Testis (tissue), 3 donors: ENCODE measurements around the gene PYY. TPM values are rescaled to one million over a fixed set of nuclear protein-coding genes. Genes with fewer than 3 reads are reported as not detected.

Source experiments
- DNase-seq: peaks from one replicate; pipeline ENCODE4 v3.0.0-alpha.2; 2019
- H3K27ac ChIP-seq, 2 donors: fragments of 200-600 bp; sonication (generic); one replicate each; pipeline ENCODE4 v1.5.1; 2019
- H3K27me3 ChIP-seq: fragments of 200-600 bp; sonication (generic); one replicate; pipeline ENCODE4 v1.5.1; 2019
- H3K36me3 ChIP-seq: fragments of 200-600 bp; sonication (generic); one replicate; pipeline ENCODE4 v1.5.1; 2017; ENCODE audit warnings: low read depth; ENCODE audit errors: missing control alignments
- H3K4me1 ChIP-seq: fragments of 200-600 bp; sonication (generic); one replicate; pipeline ENCODE4 v1.5.1; 2019
- H3K4me3 ChIP-seq, 2 donors: fragments of 200-600 bp; sonication (generic); one replicate each; pipeline ENCODE4 v1.5.1; 2017 to 2019
- H3K9me3 ChIP-seq: fragments of 200-600 bp; sonication (generic); one replicate; pipeline ENCODE4 v1.5.1; 2017
- POLR2A ChIP-seq: fragments of 450-650 bp; IDR thresholded peaks from one replicate; pipeline ENCODE4 v1.6.1; 2017; ENCODE audit warnings: antibody characterized with exemption, mild to moderate bottlenecking, moderate library complexity
- WGBS, 2 donors: methylation state at CpG; one replicate each; pipeline ENCODE4 v1.1.5; 2018; 5-methylcytosine and 5-hydroxymethylcytosine counted together
- intact Hi-C: fragments of 100-400 bp; cut with DNase I; formaldehyde crosslinking; loops from one replicate; pipeline ENCODE4 v1.15.1; 2023; ENCODE audit warnings: low total_unique reads
- polyA plus RNA-seq: library from polyadenylated mRNA; stranded (reverse); fragments of 350-450 nt; fragmentation: Illumina TruSeq; extraction: RNeasy Lipid Tissue Mini Kit (QIAGEN cat#74804); gene quantifications from one replicate; pipeline ENCODE4 v1.2.3, GENCODE V29; 2014; ENCODE audit warnings: low read depth, low replicate concordance; ENCODE audit not compliant: insufficient read depth
- total RNA-seq, 2 donors: library from RNA; depleted of rRNA; stranded (reverse); fragments of >200 nt; gene quantifications; one replicate each; pipeline ENCODE4 v1.2.3, GENCODE V29; 2016
- TF ChIP-seq, protein P1 (sequence below), 3 experiments: fragments of 450-650 bp in 2 of 3; fragments of 200-600 bp in 1 of 3; sonication (generic) in 1 of 3; IDR thresholded peaks; one replicate each; pipeline ENCODE4 v1.5.1; 2016 to 2019; ENCODE audit warnings: antibody characterized with exemption in 3 of 3, mild to moderate bottlenecking in 2 of 3, moderate library complexity in 1 of 3

PYY gene
- total and polyA plus RNA-seq, 3 donors from 2014 or later: 0.37 to 1.5 TPM; not detected in 1

DNA sequence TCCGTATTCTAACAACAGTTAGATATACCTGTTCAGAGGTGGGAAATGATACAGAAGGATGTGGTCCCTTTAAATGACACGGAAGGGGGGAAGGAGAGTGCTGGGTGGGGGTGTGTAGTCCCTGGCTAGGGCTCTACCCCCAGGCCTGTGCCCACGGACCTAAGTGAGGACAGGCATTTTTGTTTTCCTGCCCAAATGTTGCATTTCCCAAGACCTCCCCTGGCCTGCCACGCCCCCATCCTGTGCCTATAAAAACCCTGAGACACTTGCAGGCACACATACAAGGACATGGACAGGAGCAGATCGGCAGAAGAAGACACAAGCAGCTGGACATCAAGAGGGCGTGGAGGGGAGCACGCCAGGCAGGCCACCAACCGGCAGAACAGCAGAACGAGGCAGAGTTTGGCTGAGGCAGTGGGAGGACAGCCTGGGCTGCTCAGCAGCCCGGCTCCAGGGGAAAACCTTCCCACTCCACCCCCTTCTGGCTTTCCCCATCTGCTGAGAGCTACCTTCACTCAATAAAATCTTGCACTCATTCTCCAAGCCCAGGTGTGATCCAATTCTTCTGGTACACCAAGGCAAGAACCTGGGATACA lies 33.1 kb downstream of the PYY start:
- 60 to 77% methylated on average over 6 to 10 of the region's 10 CpGs for WGBS, 2 donors
- Histone ChIP-seq H3K36me3 (no peaks in the 10 kb centered on the region), H3K9me3 (no peaks in the 10 kb centered on the region), H3K4me3 (no peak overlapping the region), H3K27me3 (no peaks in the 10 kb centered on the region), H3K4me1 (peaks cover 9% of the 10 kb centered on the region), H3K27ac (no peak overlapping the region)
- DNase-seq: no peak
- intact Hi-C loops: no loop called here
- no peak for TF ChIP-seq POLR2A
- TF ChIP-seq, protein P1, sequence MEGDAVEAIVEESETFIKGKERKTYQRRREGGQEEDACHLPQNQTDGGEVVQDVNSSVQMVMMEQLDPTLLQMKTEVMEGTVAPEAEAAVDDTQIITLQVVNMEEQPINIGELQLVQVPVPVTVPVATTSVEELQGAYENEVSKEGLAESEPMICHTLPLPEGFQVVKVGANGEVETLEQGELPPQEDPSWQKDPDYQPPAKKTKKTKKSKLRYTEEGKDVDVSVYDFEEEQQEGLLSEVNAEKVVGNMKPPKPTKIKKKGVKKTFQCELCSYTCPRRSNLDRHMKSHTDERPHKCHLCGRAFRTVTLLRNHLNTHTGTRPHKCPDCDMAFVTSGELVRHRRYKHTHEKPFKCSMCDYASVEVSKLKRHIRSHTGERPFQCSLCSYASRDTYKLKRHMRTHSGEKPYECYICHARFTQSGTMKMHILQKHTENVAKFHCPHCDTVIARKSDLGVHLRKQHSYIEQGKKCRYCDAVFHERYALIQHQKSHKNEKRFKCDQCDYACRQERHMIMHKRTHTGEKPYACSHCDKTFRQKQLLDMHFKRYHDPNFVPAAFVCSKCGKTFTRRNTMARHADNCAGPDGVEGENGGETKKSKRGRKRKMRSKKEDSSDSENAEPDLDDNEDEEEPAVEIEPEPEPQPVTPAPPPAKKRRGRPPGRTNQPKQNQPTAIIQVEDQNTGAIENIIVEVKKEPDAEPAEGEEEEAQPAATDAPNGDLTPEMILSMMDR (IDR thresholded peaks at IDR 0.05): no peak

DNA sequence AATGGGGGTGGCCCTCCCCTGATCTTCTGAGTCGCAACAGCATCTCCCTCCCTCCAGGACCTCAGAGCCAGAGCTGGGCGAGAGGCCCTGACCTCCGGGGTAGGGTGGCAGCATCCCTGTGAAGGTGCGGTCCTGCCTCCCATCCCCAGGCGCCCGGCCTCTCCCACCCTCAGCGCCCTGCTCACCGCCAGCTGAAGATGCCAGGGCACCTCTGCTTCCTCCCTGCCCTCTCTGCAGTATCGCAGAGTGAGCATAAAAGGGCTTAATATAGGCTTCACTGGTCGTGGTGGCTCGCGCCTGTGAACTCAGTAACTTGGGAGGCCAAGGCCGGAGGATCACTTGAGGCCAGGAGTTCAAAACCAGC lies 35.7 kb downstream of the PYY start:
- Histone ChIP-seq H3K27me3 (no peaks in the 10 kb centered on the region), H3K27ac (no peak overlapping the region), H3K9me3 (no peaks in the 10 kb centered on the region), H3K4me1 (peaks cover 9% of the 10 kb centered on the region), H3K36me3 (no peaks in the 10 kb centered on the region), H3K4me3 (peak overlapping the region; percentile 26 to 53)
- DNase-seq: no peak
- 50 to 74% methylated on average over 4 to 13 of the region's 13 CpGs for WGBS, 2 donors
- intact Hi-C loops: no loop called here
- TF ChIP-seq, protein P1 (IDR thresholded peaks at IDR 0.05): peak in 1 of 3 experiments; percentile 2
- no peak for TF ChIP-seq POLR2A

DNA sequence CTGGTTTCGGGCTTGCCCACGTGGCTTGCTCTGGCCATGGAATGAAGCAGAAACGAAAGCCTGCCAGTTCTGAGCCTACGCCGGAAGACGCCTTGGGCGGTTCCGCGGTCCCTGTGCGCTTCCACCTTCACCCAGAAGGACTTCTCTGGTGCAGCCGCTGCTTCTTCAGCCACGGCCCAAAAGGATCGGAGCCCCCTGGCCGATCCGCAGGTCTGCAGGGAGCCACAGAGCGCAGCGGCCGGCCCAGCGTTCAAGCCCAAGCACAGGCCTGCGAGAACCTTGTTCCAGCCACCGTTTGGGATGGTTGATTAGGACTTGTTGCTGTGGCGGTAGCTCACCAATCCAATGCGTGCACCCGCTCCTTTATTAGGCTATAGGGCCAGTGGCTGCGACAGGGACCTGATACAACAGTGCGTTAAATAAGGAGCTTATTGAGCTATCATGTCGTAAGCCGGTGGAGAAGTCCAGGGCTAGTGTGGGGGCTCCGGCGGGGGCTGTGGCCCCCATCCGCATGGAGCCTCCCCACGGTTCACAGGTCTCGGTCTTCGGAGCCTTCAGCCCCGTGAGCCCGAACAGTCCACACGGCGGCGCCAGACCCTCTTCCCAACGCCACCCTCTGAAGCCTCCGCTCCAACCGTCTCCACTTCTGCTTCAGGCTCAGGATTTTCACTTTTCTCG lies 36.3 kb downstream of the PYY start:
- peak overlapping the region; percentile 26 to 53 for H3K4me3 ChIP-seq
- H3K4me1 ChIP-seq: peaks cover 9% of the 10 kb centered on the region
- no peaks in the 10 kb centered on the region for H3K27me3 ChIP-seq
- no peaks in the 10 kb centered on the region for H3K9me3 ChIP-seq
- 16 to 17% methylated on average over 24 to 43 of the region's 43 CpGs for WGBS, 2 donors
- intact Hi-C loops: no loop called here
- DNase-seq: peak; percentile 70
- TF ChIP-seq POLR2A: no peak
- TF ChIP-seq, protein P1 (IDR thresholded peaks at IDR 0.05): peak in 2 of 3 experiments; percentile 39 to 46
- H3K36me3 ChIP-seq: no peaks in the 10 kb centered on the region
- peak overlapping the region in 1 of 2 donors; percentile 24 for H3K27ac ChIP-seq

DNA sequence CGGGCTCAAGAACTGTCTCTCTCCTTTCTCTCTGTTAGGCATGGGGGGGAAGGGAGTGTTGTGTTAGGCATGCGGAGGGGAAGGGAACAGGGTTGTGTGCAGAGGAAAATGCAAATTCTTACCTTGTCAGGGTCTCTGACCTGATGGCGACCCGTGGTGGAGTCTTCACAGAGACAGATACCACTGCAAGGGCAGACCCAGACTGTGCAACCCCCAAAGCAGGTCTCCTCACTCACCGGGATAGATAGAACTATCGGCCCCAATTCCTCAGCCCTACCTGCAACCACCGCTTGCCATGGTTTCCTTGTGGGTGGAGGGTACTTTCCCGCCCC lies 36.8 kb downstream of the PYY start:
- H3K4me3 ChIP-seq: peak overlapping the region in 1 of 2 donors; percentile 53
- peaks cover 9% of the 10 kb centered on the region for H3K4me1 ChIP-seq
- H3K27me3 ChIP-seq: no peaks in the 10 kb centered on the region
- DNase-seq: no peak
- WGBS, 2 donors: 68 to 75% methylated on average over 5 to 8 of the region's 8 CpGs
- no peak for TF ChIP-seq POLR2A
- TF ChIP-seq, protein P1 (IDR thresholded peaks at IDR 0.05): no peak
- intact Hi-C loops: no loop called here
- H3K36me3 ChIP-seq: no peaks in the 10 kb centered on the region
- H3K27ac ChIP-seq: no peak overlapping the region
- no peaks in the 10 kb centered on the region for H3K9me3 ChIP-seq

DNA sequence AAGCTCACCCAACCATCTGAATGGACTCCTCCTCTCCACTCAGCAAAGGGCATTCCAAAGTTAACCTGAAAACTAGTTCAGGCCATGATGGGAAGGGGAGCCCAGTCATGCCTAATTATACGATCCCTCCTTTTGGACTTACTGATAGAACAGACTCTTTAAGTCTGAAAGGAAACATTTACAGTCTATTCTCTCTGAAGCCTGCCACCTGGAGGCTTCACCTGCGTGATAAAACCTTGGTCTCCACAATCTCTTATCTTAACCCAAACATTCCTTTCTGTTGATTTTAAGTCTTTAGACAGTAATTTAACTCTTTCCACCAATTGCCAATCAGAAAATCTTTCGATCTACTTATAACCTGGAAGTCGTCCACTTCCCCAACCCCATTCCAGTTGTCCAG lies 37.4 kb downstream of the PYY start:
- Histone ChIP-seq H3K4me1 (peaks cover 9% of the 10 kb centered on the region), H3K9me3 (no peaks in the 10 kb centered on the region), H3K4me3 (no peak overlapping the region), H3K27ac (no peak overlapping the region), H3K36me3 (no peaks in the 10 kb centered on the region), H3K27me3 (no peaks in the 10 kb centered on the region)
- intact Hi-C loops: no loop called here
- WGBS, 2 donors: 81 to 84% methylated on average over 4 of the region's 4 CpGs
- TF ChIP-seq, protein P1 (IDR thresholded peaks at IDR 0.05): no peak
- no peak for TF ChIP-seq POLR2A
- no peak for DNase-seq
